Activated CD4-positive, alpha-beta memory T cell treated with anti-CD3 and anti-CD28 coated beads for 36 hours (primary cell): ENCODE data around the gene ZNF92. TPM values are rescaled to one million over a fixed set of nuclear protein-coding genes. Genes with fewer than 3 reads are reported as not detected.
"Not testable (repeated sequence)": the region's sequence is repeated elsewhere in the genome, so short reads cannot be mapped to it uniquely, and the experiment has no call there.

Experiments
- CTCF ChIA-PET: fragments of 350-600 bp; sonication (Branson Sonifier 250); formaldehyde crosslinking; loops from one replicate; lab custom pipeline; 2021; ENCODE audit warnings: antibody characterized with exemption, inconsistent platforms; lab: Charles Lee
- POLR2A ChIA-PET: fragments of 350-600 bp; sonication (Branson Sonifier 250); formaldehyde crosslinking; loops from one replicate; lab custom pipeline; 2021; ENCODE audit warnings: antibody characterized with exemption; lab: Charles Lee
- DNase-seq: peaks from one replicate; pipeline ENCODE4 v3.0.0-alpha.2; 2020
- H3K27ac Mint-ChIP-seq: one replicate; pipeline ENCODE4 v1.8.0; 2021; ENCODE audit warnings: mixed read lengths
- H3K27me3 Mint-ChIP-seq: one replicate; pipeline ENCODE4 v1.8.0; 2021; ENCODE audit warnings: mixed read lengths
- H3K36me3 Mint-ChIP-seq: one replicate; pipeline ENCODE4 v1.8.0; 2021; ENCODE audit warnings: mixed read lengths
- H3K4me1 Mint-ChIP-seq: one replicate; pipeline ENCODE4 v1.8.0; 2021; ENCODE audit warnings: low read depth, mixed read lengths
- H3K4me3 Mint-ChIP-seq: one replicate; pipeline ENCODE4 v1.8.0; 2021; ENCODE audit warnings: mild to moderate bottlenecking, mixed read lengths
- H3K9me3 Mint-ChIP-seq: one replicate; pipeline ENCODE4 v1.8.0; 2021; ENCODE audit warnings: mixed read lengths
- intact Hi-C: fragments of 100-400 bp; cut with micrococcal nuclease; formaldehyde crosslinking; loops from one replicate; pipeline ENCODE4 v1.15.1; 2023
- total RNA-seq, 2 experiments: library from RNA; stranded (reverse); gene quantifications; one replicate each; pipeline ENCODE4 v1.2.3, GENCODE V29; 2021

The ZNF92 gene
- total RNA-seq, 2 experiments from 2014 or later: 12.9 to 13.9 TPM

GRCh38 chr7:65430344-65431186 is 56.9 kb downstream of the ZNF92 start:
- H3K4me3 Mint-ChIP-seq: no peak overlapping the region
- DNase-seq: no peak

DNA sequence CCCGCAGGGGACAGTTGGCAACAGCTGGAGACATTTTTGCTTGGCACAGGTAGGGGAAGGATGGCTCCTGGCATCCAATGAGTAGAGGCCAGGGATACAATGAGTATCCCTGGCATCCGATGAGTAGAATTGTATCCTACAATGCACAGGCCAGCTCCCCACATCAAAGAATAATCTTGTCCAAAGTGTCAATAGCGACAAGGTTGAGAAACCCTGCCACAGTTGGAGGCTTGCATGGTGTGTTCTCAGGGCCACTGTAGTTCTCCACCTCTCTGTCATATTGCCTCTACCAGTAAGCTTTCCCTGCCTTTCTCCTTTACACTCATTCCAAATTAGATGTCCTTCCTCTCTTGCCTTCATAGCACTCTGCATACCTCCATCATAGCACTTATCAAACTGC is 60.7 kb downstream of the ZNF92 start:
- POLR2A ChIA-PET: no interaction called here

More at GRCh38 chr7:65430344-65431186, 56.9 kb downstream of the ZNF92 start:
- Mint-ChIP-seq H3K36me3 (no peaks in the 10 kb centered on the region), H3K9me3 (peaks cover 38% of the 10 kb centered on the region), H3K27me3 (peaks cover under 1% of the 10 kb centered on the region), H3K4me1 (no peaks in the 10 kb centered on the region), H3K27ac (no peak overlapping the region)
- intact Hi-C loops: no loop called here
- POLR2A ChIA-PET: no interaction called here
- CTCF ChIA-PET: no interaction called here

GRCh38 chr7:65436163-65436562 is 62.5 kb downstream of the ZNF92 start:
- Mint-ChIP-seq H3K27me3 (peaks cover 4% of the 10 kb centered on the region), H3K9me3 (no peaks in the 10 kb centered on the region), H3K27ac (no peak overlapping the region), H3K4me3 (no peak overlapping the region), H3K4me1 (peaks cover 4% of the 10 kb centered on the region), H3K36me3 (no peaks in the 10 kb centered on the region)
- intact Hi-C loops: no loop called here
- no peak for DNase-seq
- ChIA-PET POLR2A (no interaction called here), CTCF (no interaction called here)

More for the DNA sequence above, 60.7 kb downstream of the ZNF92 start:
- Mint-ChIP-seq H3K36me3 (no peaks in the 10 kb centered on the region), H3K9me3 (peaks cover 16% of the 10 kb centered on the region), H3K4me1 (peaks cover 4% of the 10 kb centered on the region), H3K27me3 (peaks cover 4% of the 10 kb centered on the region), H3K27ac (no peak overlapping the region), H3K4me3 (no peak overlapping the region)
- DNase-seq: no peak
- CTCF ChIA-PET: no interaction called here
- intact Hi-C loops: no loop called here

DNA sequence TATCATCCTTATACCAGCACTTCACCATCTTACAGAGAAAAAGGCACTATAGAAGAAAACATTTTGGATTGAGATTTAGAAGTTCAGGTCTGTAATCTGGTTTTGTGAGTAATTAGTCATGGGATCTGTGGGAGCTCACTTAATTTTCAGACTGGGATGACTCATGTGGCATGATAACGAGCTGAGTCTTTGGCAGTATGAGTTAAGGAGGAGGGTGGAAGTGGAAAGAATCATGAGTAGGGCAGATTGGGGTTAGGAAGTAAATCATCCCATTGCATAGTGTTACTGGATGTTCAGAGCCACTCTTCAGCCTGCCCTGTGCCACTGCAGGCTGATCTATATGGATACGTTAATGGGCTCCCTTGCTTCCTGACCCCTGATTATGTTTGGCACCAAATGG is 64.9 kb downstream of the ZNF92 start:
- no peak overlapping the region for H3K27ac Mint-ChIP-seq
- POLR2A ChIA-PET: no interaction called here
- H3K4me3 Mint-ChIP-seq: no peak overlapping the region
- no peak for DNase-seq
- H3K27me3 Mint-ChIP-seq: peaks cover 4% of the 10 kb centered on the region
- no peaks in the 10 kb centered on the region for H3K36me3 Mint-ChIP-seq
- no peaks in the 10 kb centered on the region for H3K9me3 Mint-ChIP-seq
- peaks cover 4% of the 10 kb centered on the region for H3K4me1 Mint-ChIP-seq
- CTCF ChIA-PET: no interaction called here
- intact Hi-C loops: no loop called here

DNA sequence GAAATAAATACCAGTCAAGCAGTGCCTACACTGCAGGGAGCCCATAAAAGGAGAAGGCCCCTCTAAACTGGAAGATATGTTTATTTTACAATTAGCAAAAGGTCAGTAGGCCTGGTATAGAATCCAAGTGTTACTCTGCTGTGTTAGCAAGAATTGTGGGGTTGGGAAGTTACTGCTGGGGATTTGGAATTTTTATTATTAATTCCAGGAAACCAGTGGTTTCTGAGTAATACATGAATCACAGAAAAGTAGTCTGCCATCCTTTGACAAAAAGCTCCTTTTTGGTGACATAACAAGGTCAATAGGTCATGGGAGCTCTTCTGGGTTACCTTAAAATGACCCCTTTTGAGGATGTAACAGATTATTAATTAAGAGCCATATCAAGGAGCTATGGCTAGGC is 67.4 kb downstream of the ZNF92 start:
- H3K27me3 Mint-ChIP-seq: peaks cover 4% of the 10 kb centered on the region

GRCh38 chr7:65444205-65444842 is 70.7 kb downstream of the ZNF92 start:
- DNase-seq: no peak
- ChIA-PET POLR2A (no interaction called here), CTCF (no interaction called here)
- intact Hi-C loops: no loop called here
- Mint-ChIP-seq H3K36me3 (no peaks in the 10 kb centered on the region), H3K4me3 (no peak overlapping the region), H3K4me1 (peaks cover 2% of the 10 kb centered on the region), H3K27ac (no peak overlapping the region), H3K9me3 (no peaks in the 10 kb centered on the region), H3K27me3 (peaks cover 2% of the 10 kb centered on the region)

More for the DNA sequence above, 67.4 kb downstream of the ZNF92 start:
- intact Hi-C loops: no loop called here
- H3K4me1 Mint-ChIP-seq: peaks cover 4% of the 10 kb centered on the region
- ChIA-PET POLR2A (no interaction called here), CTCF (no interaction called here)
- H3K9me3 Mint-ChIP-seq: no peaks in the 10 kb centered on the region
- no peak overlapping the region for H3K27ac Mint-ChIP-seq
- H3K36me3 Mint-ChIP-seq: no peaks in the 10 kb centered on the region
- H3K4me3 Mint-ChIP-seq: no peak overlapping the region
- no peak for DNase-seq

- Mint-ChIP-seq H3K27ac (no peak overlapping the region), H3K4me1 (peaks cover 7% of the 10 kb centered on the region), H3K27me3 (peaks cover 2% of the 10 kb centered on the region), H3K9me3 (no peaks in the 10 kb centered on the region), H3K4me3 (no peak overlapping the region), H3K36me3 (no peaks in the 10 kb centered on the region)
- POLR2A ChIA-PET: no interaction called here
- CTCF ChIA-PET: no interaction called here
- no peak for DNase-seq
- intact Hi-C loops: no loop called here
These were observed 71.5 kb downstream of the ZNF92 start for GRCh38 chr7:65444899-65445823.

DNA sequence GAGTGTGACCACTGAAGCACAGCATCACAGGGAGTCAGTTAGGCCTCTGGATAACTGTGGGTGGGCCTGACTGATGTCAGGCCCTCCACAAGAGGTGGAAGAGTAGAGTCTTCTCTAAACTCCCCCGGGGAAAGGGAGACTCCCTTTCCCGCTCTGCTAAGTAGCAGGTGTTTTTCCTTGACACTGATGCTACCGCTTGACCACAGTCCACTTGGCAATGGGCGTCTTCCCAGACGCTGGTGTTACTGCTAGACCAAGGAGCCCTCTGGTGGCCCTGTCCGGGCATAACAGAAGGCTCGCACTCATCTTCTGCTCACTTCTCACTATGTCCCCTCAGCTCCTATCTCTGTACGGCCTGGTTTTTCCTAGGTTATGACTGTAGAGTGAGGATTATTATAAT is 73.4 kb downstream of the ZNF92 start:
- CTCF ChIA-PET, H3K27me3 Mint-ChIP-seq, intact Hi-C loops, H3K27ac Mint-ChIP-seq, DNase-seq, H3K4me3 Mint-ChIP-seq, H3K9me3 Mint-ChIP-seq, H3K36me3 Mint-ChIP-seq, POLR2A ChIA-PET: not testable (repeated sequence)
- H3K4me1 Mint-ChIP-seq: peaks cover 12% of the 10 kb centered on the region

DNA sequence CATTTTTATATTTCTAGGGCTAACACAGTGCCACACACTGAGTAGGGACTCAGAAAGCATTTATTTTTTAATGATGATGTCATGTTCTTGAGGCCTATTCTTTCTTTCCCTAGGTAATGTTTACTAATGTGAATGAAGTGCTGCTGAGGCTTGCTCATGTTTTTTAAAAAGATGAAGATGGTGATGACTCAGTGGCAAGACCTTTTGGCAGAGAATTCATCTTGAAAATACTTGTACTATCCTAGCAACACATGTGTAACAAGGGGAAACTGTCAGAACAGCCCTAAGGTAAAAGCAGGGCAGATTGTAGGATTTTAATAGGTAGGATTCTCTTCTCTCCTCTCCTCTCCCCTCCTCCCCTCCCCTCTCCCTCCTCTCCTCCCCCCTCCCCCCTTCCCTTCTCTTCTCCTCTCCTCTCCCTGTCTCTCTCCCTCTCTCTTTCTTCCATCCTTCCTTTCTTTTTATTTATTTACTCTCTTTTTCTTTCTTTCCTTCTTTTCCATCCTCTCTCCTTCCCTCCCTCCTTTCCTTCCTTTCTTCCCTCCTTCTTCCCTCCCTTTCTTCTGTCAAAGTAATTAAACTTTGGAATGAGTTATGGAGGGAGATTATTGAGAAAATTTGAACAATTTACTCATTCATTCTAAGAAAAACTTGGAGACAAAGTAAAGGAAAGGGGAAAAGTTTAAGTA is 75.3 kb downstream of the ZNF92 start:
- H3K27me3 Mint-ChIP-seq: peaks cover 2% of the 10 kb centered on the region
- H3K36me3 Mint-ChIP-seq: no peaks in the 10 kb centered on the region
- peaks cover 12% of the 10 kb centered on the region for H3K4me1 Mint-ChIP-seq
- no peaks in the 10 kb centered on the region for H3K9me3 Mint-ChIP-seq
- DNase-seq: no peak
- intact Hi-C loops: no loop called here
- CTCF ChIA-PET: no interaction called here
- POLR2A ChIA-PET: no interaction called here
- H3K27ac Mint-ChIP-seq: no peak overlapping the region
- no peak overlapping the region for H3K4me3 Mint-ChIP-seq

DNA sequence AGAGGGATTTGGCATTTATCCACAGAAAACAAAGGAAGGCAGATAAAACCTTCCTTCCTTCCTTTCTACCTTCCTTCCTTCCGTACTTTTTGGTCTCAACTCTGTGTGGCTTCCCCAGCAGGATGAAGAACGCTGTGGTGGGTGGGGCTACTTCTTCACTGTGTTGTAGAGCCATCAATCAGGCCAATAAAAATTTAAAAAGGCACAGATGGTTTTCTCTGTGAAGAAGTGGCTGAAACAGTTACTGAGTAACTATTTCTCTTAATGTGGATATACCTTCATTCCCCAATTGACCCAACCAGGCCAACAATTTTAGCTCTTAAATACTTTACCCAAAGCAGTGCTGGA is 75.8 kb downstream of the ZNF92 start:
- Mint-ChIP-seq H3K27ac (no peak overlapping the region), H3K4me3 (no peak overlapping the region), H3K27me3 (peaks cover 2% of the 10 kb centered on the region), H3K9me3 (no peaks in the 10 kb centered on the region), H3K4me1 (peaks cover 15% of the 10 kb centered on the region), H3K36me3 (no peaks in the 10 kb centered on the region)
- CTCF ChIA-PET: no interaction called here
- POLR2A ChIA-PET: no interaction called here
- no peak for DNase-seq
- intact Hi-C loops: no loop called here
